NCI-H69 (cell line): Measurements from ENCODE around the gene ITGB7.

ENCODE experiments used
- DNase-seq: peaks from one replicate; lab custom pipeline; 2025; lab: John Stamatoyannopoulos, UW

Gene ITGB7

DNA sequence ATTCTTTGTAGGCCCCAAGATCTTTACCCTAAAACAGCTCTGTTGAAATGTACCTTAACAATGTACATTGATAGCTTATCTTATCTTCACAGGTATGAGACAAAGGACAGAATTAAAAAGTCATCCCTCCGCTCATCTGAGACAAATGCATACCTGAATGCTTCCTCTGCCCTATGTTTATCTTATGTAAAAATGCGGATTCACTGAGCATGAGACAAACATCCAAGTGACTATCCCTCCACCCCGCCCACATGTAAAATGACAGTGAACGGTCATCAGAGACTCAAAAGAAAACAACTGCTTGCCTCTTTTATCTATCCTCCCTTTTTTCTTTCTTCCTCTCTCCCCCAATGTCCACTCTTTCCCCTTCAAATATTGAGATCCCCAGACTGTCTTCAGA, 63.7 kb downstream of the ITGB7 start:
- no peak for DNase-seq
